Neuronal stem cell (in vitro differentiated cells): ENCODE data around the gene KTN1.
A peak's percentile ranks its signal among the peaks of the same experiment; 100 is the strongest.

ENCODE experiments used
- DNase-seq: peaks from one replicate; pipeline ENCODE4 v3.0.0-alpha.2; 2013; ENCODE audit warnings: low spot score
- H2AFZ ChIP-seq: one replicate; pipeline ENCODE4 v1.6.1; 2013; ENCODE audit warnings: mild to moderate bottlenecking, low read length, inconsistent platforms
- H2AK5ac ChIP-seq: 2 replicates; pipeline ENCODE4 v1.6.1; 2013; ENCODE audit warnings: low read depth, mild to moderate bottlenecking, inconsistent platforms, low read length, moderate library complexity, mixed read lengths
- H2BK120ac ChIP-seq: 2 replicates; pipeline ENCODE4 v1.6.1; 2013; ENCODE audit warnings: low read depth, mild to moderate bottlenecking, inconsistent platforms, low read length, moderate library complexity, mixed read lengths
- H2BK12ac ChIP-seq: one replicate; pipeline ENCODE4 v1.6.1; 2013; ENCODE audit warnings: low read length, inconsistent platforms
- H2BK15ac ChIP-seq: 2 replicates; pipeline ENCODE4 v1.6.1; 2013; ENCODE audit warnings: mild to moderate bottlenecking, low read length, inconsistent platforms, mixed read lengths
- H2BK5ac ChIP-seq: one replicate; pipeline ENCODE4 v1.6.1; 2013; ENCODE audit warnings: inconsistent platforms, mild to moderate bottlenecking, low read length, moderate library complexity
- H3K14ac ChIP-seq: one replicate; pipeline ENCODE4 v1.6.1; 2013; ENCODE audit warnings: low read length, inconsistent platforms
- H3K18ac ChIP-seq: 2 replicates; pipeline ENCODE4 v1.6.1; 2013; ENCODE audit warnings: low read length, inconsistent platforms
- H3K23ac ChIP-seq: 2 replicates; pipeline ENCODE4 v1.6.1; 2013; ENCODE audit warnings: low read depth, mild to moderate bottlenecking, mixed read lengths, low read length, inconsistent platforms; ENCODE audit not compliant: poor library complexity
- H3K27ac ChIP-seq: replicated peaks from 3 replicates; pipeline ENCODE4 v1.5.1; 2013; ENCODE audit warnings: low read length, inconsistent platforms
- H3K27me3 ChIP-seq, 3 experiments: 2 replicates each; pipeline ENCODE4 v1.6.1; 2013; ENCODE audit warnings: low read length in 3 of 3, mild to moderate bottlenecking in 2 of 3, inconsistent platforms in 1 of 3, low read depth in 1 of 3, mixed read lengths in 1 of 3, moderate library complexity in 1 of 3; ENCODE audit not compliant: control insufficient read depth in 3 of 3, insufficient read depth in 3 of 3
- H3K36me3 ChIP-seq, 2 donors: replicated peaks in 1 of 2; 2 replicates each; pipeline ENCODE4 v1.6.1; 2013; ENCODE audit warnings: low read length in 2 of 2; ENCODE audit not compliant: control insufficient read depth in 2 of 2, insufficient read depth in 2 of 2
- H3K4ac ChIP-seq: 2 replicates; pipeline ENCODE4 v1.6.1; 2013; ENCODE audit warnings: inconsistent platforms, mild to moderate bottlenecking, low read length, moderate library complexity
- H3K4me1 ChIP-seq, 2 donors: 1 replicate in 1 of 2; 2 replicates in 1 of 2; pipeline ENCODE4 v1.6.1; 2013; ENCODE audit warnings: low read length in 2 of 2, low read depth in 1 of 2; ENCODE audit not compliant: control insufficient read depth in 2 of 2, insufficient read depth in 1 of 2
- H3K4me2 ChIP-seq: one replicate; pipeline ENCODE4 v1.6.1; 2013; ENCODE audit warnings: mild to moderate bottlenecking, low read length, inconsistent platforms; ENCODE audit not compliant: insufficient read depth, poor library complexity, severe bottlenecking
- H3K4me3 ChIP-seq, 2 donors: 2 replicates each; pipeline ENCODE4 v1.5.1; 2013; ENCODE audit warnings: low read length in 2 of 2, mild to moderate bottlenecking in 2 of 2, inconsistent platforms in 1 of 2, moderate library complexity in 1 of 2
- H3K79me1 ChIP-seq: one replicate; pipeline ENCODE4 v1.6.1; 2013; ENCODE audit warnings: low read depth, mild to moderate bottlenecking, inconsistent platforms, low read length, moderate library complexity
- H3K9ac ChIP-seq: one replicate; pipeline ENCODE4 v1.6.1; 2013; ENCODE audit warnings: mild to moderate bottlenecking, low read depth, low read length, inconsistent platforms; ENCODE audit not compliant: poor library complexity
- H3K9me3 ChIP-seq, 2 donors: replicated peaks in 1 of 2; 2 replicates each; pipeline versions ENCODE3 to v1.6.1; 2013; ENCODE audit warnings: low read length in 2 of 2, mild to moderate bottlenecking in 2 of 2, inconsistent platforms in 1 of 2, low read depth in 1 of 2, mixed read lengths in 1 of 2, moderate library complexity in 1 of 2; ENCODE audit not compliant: control insufficient read depth in 2 of 2, insufficient read depth in 1 of 2
- H4K8ac ChIP-seq: one replicate; pipeline ENCODE4 v1.6.1; 2013; ENCODE audit warnings: low read depth, mild to moderate bottlenecking, inconsistent platforms, low read length, moderate library complexity
- H4K91ac ChIP-seq: one replicate; pipeline ENCODE4 v1.6.1; 2013; ENCODE audit warnings: low read length, low read depth, mild to moderate bottlenecking, inconsistent platforms; ENCODE audit not compliant: poor library complexity
- whole genome bisulfite sequencing, 2 donors: extraction: QIAGEN DNeasy Blood & Tissue Kit; methylation state at CpG; one replicate each; pipeline ENCODE4 v1.1.7; 2013; ENCODE audit warnings: missing lambda C conversion rate in 2 of 2, mixed read lengths in 1 of 2; ENCODE audit not compliant: insufficient read length in 2 of 2, insufficient replicate concordance in 1 of 2; ENCODE audit errors: extremely low coverage in 2 of 2; 5-methylcytosine and 5-hydroxymethylcytosine counted together

KTN1 gene

DNA sequence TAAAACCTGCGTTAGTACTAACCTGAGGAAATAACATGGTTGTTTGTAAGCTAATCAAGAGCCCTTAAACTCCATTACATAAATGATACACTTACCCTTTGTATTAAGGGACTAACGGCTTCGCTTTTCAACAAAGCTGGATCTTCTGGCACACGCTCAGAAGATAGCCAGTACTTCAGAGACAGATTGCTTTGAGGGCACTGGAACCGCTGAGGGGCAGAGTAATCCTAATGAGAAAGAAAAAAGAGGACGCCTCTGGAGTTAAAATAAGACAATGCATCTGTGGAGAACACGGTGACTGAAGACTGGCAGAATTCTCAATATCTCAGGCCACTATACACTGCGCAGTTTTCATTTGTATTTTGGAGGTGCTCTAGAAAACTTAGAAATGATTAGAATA, 1.5 kb upstream of the KTN1 start:
- Histone ChIP-seq H3K79me1 (no peaks in the 10 kb centered on the region), H2BK5ac (no peak overlapping the region), H3K23ac (no peak overlapping the region), H2BK12ac (no peak overlapping the region), H2AK5ac (no peak overlapping the region), H4K8ac (no peak overlapping the region), H3K9ac (no peak overlapping the region), H2BK15ac (no peak overlapping the region), H3K18ac (no peak overlapping the region), H3K14ac (no peak overlapping the region), H3K4me3 (peak overlapping the region in 1 of 2 donors; percentile 83), H4K91ac (no peak overlapping the region), H3K4me2 (no peak overlapping the region), H3K36me3 (peaks cover 2 to 11% of the 10 kb centered on the region in 2 donors), H3K4me1 (peaks cover 1 to 3% of the 10 kb centered on the region in 2 donors), H3K9me3 (no peaks in the 10 kb centered on the region), H2AFZ (peak overlapping the region; percentile 99), H3K4ac (no peak overlapping the region), H3K27me3 (no peaks in the 10 kb centered on the region), H3K27ac (no peak overlapping the region), H2BK120ac (no peak overlapping the region)
- WGBS, 2 donors, result no CpG with 5 or more reads among the region's 8 CpGs
- no peak for DNase-seq

DNA sequence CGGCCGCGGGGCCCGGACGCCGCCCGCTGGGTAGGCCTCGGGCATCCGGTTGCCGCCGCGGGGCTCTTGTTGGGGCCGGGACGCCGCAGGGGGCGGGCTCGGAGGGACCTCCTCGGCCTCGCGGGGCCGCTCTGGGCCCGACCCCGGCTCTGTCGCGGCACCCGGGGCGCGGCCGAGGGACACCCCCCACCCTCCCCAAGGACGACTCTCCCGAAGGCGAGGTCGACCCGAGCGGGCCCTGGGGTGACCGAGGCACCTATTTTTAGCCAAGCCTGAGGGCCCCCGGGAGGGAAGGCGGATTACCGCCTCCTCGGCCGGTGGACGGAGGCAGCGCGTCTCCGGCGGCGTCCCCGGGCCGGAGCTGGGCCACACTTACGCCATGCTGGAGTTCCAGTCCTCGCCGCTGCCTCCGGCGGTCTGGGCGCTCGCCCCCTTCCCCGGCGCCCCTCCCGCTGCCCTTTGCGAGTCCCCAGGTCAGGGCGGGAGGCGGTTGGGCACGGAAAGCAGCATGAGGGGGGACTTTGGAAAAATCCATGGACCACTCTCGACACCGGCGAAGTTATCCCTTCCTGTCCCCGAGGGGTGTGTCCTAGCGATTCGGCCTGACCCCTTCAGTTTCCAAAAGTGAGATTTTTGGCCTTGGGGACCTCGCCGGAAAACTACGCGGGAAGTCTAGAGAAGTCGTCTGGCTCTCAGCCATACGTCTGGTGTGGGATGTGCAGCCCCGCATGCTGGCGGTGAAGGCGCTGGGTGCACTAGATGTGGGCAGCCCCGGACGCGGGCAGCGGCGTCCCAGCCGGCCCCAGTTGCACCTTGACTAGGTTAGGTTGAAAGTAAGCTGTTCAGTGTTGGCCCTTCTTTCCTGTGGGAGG, 699 bp downstream of the KTN1 start:
- Histone ChIP-seq H3K9me3 (no peaks in the 10 kb centered on the region), H3K36me3 (peaks cover 2 to 11% of the 10 kb centered on the region in 2 donors), H2AK5ac (peak overlapping the region; percentile 25), H3K23ac (peak overlapping the region; percentile 75), H3K4ac (no peak overlapping the region), H3K14ac (peak overlapping the region; percentile 98), H3K27me3 (no peaks in the 10 kb centered on the region), H2AFZ (peak overlapping the region; percentile 99), H3K4me3 (peak overlapping the region; percentile 83 to 99), H4K8ac (no peak overlapping the region), H3K4me2 (peak overlapping the region; percentile 81), H2BK12ac (peak overlapping the region; percentile 49), H3K9ac (peak overlapping the region; percentile 99), H2BK120ac (no peak overlapping the region), H3K4me1 (peaks cover 7 to 8% of the 10 kb centered on the region in 2 donors), H3K27ac (peak overlapping the region; percentile 76), H3K18ac (peak overlapping the region; percentile 97), H2BK15ac (no peak overlapping the region), H4K91ac (no peak overlapping the region), H3K79me1 (peaks cover 2% of the 10 kb centered on the region), H2BK5ac (peak overlapping the region; percentile 94)
- DNase-seq, result peak; percentile 50
- WGBS, 2 donors, result no CpG with 5 or more reads among the region's 84 CpGs

GRCh38 chr14:55581342-55581771, 1.4 kb downstream of the KTN1 start:
- no CpG with 5 or more reads among the region's 6 CpGs for WGBS, 2 donors
- Histone ChIP-seq H3K36me3 (peaks cover 0 to 11% of the 10 kb centered on the region in 2 donors), H2BK15ac (no peak overlapping the region), H2BK5ac (peak overlapping the region; percentile 94), H3K14ac (peak overlapping the region; percentile 98), H4K91ac (no peak overlapping the region), H2AK5ac (no peak overlapping the region), H3K9ac (peak overlapping the region; percentile 99), H3K4me1 (peaks cover 8 to 12% of the 10 kb centered on the region in 2 donors), H3K79me1 (peaks cover 2% of the 10 kb centered on the region), H2BK120ac (no peak overlapping the region), H2AFZ (no peak overlapping the region), H3K9me3 (no peaks in the 10 kb centered on the region), H4K8ac (no peak overlapping the region), H3K4me2 (peak overlapping the region; percentile 81), H3K4ac (no peak overlapping the region), H3K18ac (no peak overlapping the region), H3K27ac (no peak overlapping the region), H3K23ac (peak overlapping the region; percentile 75), H2BK12ac (no peak overlapping the region), H3K27me3 (no peaks in the 10 kb centered on the region), H3K4me3 (peak overlapping the region; percentile 83 to 99)
- no peak for DNase-seq

- H4K91ac ChIP-seq, result no peak overlapping the region
- no peaks in the 10 kb centered on the region for H3K27me3 ChIP-seq
- H2AK5ac ChIP-seq, result no peak overlapping the region
- H3K9me3 ChIP-seq, result no peaks in the 10 kb centered on the region
- H3K79me1 ChIP-seq, result peaks cover 2% of the 10 kb centered on the region
- no peak overlapping the region for H4K8ac ChIP-seq
- no peak overlapping the region for H3K27ac ChIP-seq
- H3K4me2 ChIP-seq, result no peak overlapping the region
- DNase-seq, result no peak
- H2BK5ac ChIP-seq, result no peak overlapping the region
- no peak overlapping the region for H3K18ac ChIP-seq
- no peak overlapping the region for H3K23ac ChIP-seq
- no peak overlapping the region for H3K4me3 ChIP-seq
- H3K36me3 ChIP-seq, result no peaks in the 10 kb centered on the region
- H2BK12ac ChIP-seq, result no peak overlapping the region
- H3K14ac ChIP-seq, result no peak overlapping the region
- H2BK120ac ChIP-seq, result no peak overlapping the region
- H3K4ac ChIP-seq, result no peak overlapping the region
- no peak overlapping the region for H3K9ac ChIP-seq
- H2BK15ac ChIP-seq, result no peak overlapping the region
- H3K4me1 ChIP-seq, result peaks cover 8 to 17% of the 10 kb centered on the region in 2 donors
- WGBS, 2 donors, result no CpG with 5 or more reads among the region's 2 CpGs
- H2AFZ ChIP-seq, result no peak overlapping the region
These were observed 2.7 kb downstream of the KTN1 start for GRCh38 chr14:55582746-55583145.
